Transverse colon (tissue), 4 donors: ENCODE data around the gene ERC2. TPM values are rescaled to one million over a fixed set of nuclear protein-coding genes. Genes with fewer than 3 reads are reported as not detected.

ENCODE experiments used
- DNase-seq: peaks from one replicate; pipeline ENCODE4 v3.0.0-alpha.2; 2019
- H3K27ac ChIP-seq, 4 donors: fragments of 200-600 bp; sonication (generic); 2 replicates each; pipeline ENCODE4 v1.5.1; 2016 to 2018; ENCODE audit warnings: inconsistent platforms in 4 of 4
- H3K27me3 ChIP-seq: fragments of 200-600 bp; sonication (generic); 2 replicates; pipeline ENCODE4 v1.5.1; 2017; ENCODE audit warnings: inconsistent platforms
- H3K36me3 ChIP-seq, 4 donors: fragments of 200-600 bp; sonication (generic); 2 replicates each; pipeline ENCODE4 v1.5.1; 2017 to 2019; ENCODE audit warnings: inconsistent platforms in 4 of 4
- H3K4me1 ChIP-seq, 4 donors: fragments of 200-600 bp; sonication (generic); 2 replicates each; pipeline ENCODE4 v1.5.1; 2017 to 2020; ENCODE audit warnings: inconsistent platforms in 4 of 4
- H3K4me3 ChIP-seq, 4 donors: fragments of 200-600 bp; sonication (generic); 1 replicate in 1 of 4; 2 replicates in 3 of 4; pipeline versions ENCODE4 v1.5.1 to v1.6.1; 2017 to 2019; ENCODE audit warnings: inconsistent platforms in 4 of 4
- H3K9me3 ChIP-seq, 2 donors: fragments of 200-600 bp; sonication (generic); 2 replicates each; pipeline ENCODE4 v1.5.1; 2017 to 2019; ENCODE audit warnings: inconsistent platforms in 2 of 2
- EP300 ChIP-seq: sonication (generic); formaldehyde crosslinking; IDR thresholded peaks from one replicate; pipeline ENCODE4 v1.6.1; 2017; ENCODE audit warnings: antibody characterized with exemption, low read depth
- POLR2A ChIP-seq: fragments of 450-650 bp; IDR thresholded peaks from one replicate; pipeline ENCODE4 v1.6.1; 2016; ENCODE audit warnings: antibody characterized with exemption, mild to moderate bottlenecking, moderate library complexity
- POLR2AphosphoS5 ChIP-seq, 3 donors: sonication (generic); formaldehyde crosslinking; IDR thresholded peaks; one replicate each; pipeline ENCODE4 v1.6.1; 2016; ENCODE audit warnings: antibody characterized with exemption in 3 of 3
- WGBS, 2 donors: methylation state at CpG; one replicate each; pipeline ENCODE4 v1.1.5; 2018; ENCODE audit warnings: low coverage in 1 of 2; 5-methylcytosine and 5-hydroxymethylcytosine counted together
- in situ Hi-C, 4 donors: fragments of 200-750 bp; cut with MboI; loops; one replicate each; pipeline versions ENCODE4 v1.15.0 to v1.15.1; 2017; ENCODE audit warnings: low sequenced_read_pairs in 3 of 4, low pct_ligation_motif_present in 1 of 4, low pct_unique_long_range_greater_than_20kb in 1 of 4
- intact Hi-C: fragments of 100-400 bp; cut with DNase I; formaldehyde crosslinking; loops from one replicate; pipeline ENCODE4 v1.15.1; 2023; ENCODE audit warnings: low total_unique reads
- total RNA-seq, 4 donors: library from RNA; depleted of rRNA; stranded (reverse); fragments of >200 nt; gene quantifications; one replicate each; pipeline ENCODE4 v1.1.0, GENCODE V29; 2016
- TF ChIP-seq, protein P1 (sequence below), 5 experiments: fragments of 200-600 bp in 3 of 5; fragments of 450-650 bp in 2 of 5; sonication (generic) in 3 of 5; IDR thresholded peaks; 1 replicate in 2 of 5; 2 replicates in 3 of 5; pipeline ENCODE4 v1.5.1; 2016 to 2017; ENCODE audit warnings: antibody characterized with exemption in 5 of 5, inconsistent platforms in 3 of 5, mild to moderate bottlenecking in 2 of 5, moderate library complexity in 1 of 5

Gene ERC2
- total RNA-seq, 4 donors from 2014 or later, result 0.41 to 1.3 TPM; not detected in 2

- Histone ChIP-seq H3K27me3 (no peaks in the 10 kb centered on the region), H3K36me3 (no peaks in the 10 kb centered on the region), H3K4me1 (no peaks in the 10 kb centered on the region), H3K4me3 (no peak overlapping the region), H3K27ac (no peak overlapping the region), H3K9me3 (no peaks in the 10 kb centered on the region)
- TF ChIP-seq POLR2A (no peak), EP300 (no peak), POLR2AphosphoS5 (IDR thresholded peaks at IDR 0.05) (no peak)
- TF ChIP-seq, protein P1, sequence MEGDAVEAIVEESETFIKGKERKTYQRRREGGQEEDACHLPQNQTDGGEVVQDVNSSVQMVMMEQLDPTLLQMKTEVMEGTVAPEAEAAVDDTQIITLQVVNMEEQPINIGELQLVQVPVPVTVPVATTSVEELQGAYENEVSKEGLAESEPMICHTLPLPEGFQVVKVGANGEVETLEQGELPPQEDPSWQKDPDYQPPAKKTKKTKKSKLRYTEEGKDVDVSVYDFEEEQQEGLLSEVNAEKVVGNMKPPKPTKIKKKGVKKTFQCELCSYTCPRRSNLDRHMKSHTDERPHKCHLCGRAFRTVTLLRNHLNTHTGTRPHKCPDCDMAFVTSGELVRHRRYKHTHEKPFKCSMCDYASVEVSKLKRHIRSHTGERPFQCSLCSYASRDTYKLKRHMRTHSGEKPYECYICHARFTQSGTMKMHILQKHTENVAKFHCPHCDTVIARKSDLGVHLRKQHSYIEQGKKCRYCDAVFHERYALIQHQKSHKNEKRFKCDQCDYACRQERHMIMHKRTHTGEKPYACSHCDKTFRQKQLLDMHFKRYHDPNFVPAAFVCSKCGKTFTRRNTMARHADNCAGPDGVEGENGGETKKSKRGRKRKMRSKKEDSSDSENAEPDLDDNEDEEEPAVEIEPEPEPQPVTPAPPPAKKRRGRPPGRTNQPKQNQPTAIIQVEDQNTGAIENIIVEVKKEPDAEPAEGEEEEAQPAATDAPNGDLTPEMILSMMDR (IDR thresholded peaks at IDR 0.05), result no peak
- no peak for DNase-seq
- intact Hi-C loops, result no loop called here
- 75 to 88% methylated on average over 6 of the region's 6 CpGs for WGBS, 2 donors
- in situ Hi-C loops, result no loop called here
These were observed 649.3 kb downstream of the ERC2 start for GRCh38 chr3:55819005-55819404.

DNA sequence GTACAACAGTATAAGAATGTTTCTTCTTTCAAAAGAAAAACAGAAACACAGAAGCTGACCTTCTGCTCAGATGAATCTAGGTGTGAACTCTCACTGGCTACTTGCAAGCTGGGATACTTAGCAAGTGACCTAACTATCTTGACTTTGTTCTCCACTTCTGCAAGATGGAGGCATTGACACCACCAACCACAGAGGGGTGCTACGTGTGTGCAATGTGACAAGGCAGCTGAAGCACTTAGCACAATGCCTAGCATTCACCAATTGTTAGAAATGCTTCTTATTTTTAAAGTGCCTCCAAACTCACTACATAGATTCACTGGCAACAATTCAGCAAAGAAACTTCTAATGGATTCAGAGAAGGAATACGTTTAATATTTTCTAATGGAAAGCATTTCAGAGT, 649.8 kb downstream of the ERC2 start:
- Histone ChIP-seq H3K36me3 (no peaks in the 10 kb centered on the region), H3K4me1 (no peaks in the 10 kb centered on the region), H3K27me3 (no peaks in the 10 kb centered on the region), H3K27ac (no peak overlapping the region), H3K9me3 (no peaks in the 10 kb centered on the region), H3K4me3 (no peak overlapping the region)
- intact Hi-C loops (no loop called here), in situ Hi-C loops (no loop called here)
- TF ChIP-seq EP300 (no peak), POLR2A (no peak), POLR2AphosphoS5 (IDR thresholded peaks at IDR 0.05) (no peak)
- TF ChIP-seq, protein P1 (IDR thresholded peaks at IDR 0.05), result no peak
- 71 to 84% methylated on average over 2 of the region's 2 CpGs for WGBS, 2 donors
- no peak for DNase-seq

DNA sequence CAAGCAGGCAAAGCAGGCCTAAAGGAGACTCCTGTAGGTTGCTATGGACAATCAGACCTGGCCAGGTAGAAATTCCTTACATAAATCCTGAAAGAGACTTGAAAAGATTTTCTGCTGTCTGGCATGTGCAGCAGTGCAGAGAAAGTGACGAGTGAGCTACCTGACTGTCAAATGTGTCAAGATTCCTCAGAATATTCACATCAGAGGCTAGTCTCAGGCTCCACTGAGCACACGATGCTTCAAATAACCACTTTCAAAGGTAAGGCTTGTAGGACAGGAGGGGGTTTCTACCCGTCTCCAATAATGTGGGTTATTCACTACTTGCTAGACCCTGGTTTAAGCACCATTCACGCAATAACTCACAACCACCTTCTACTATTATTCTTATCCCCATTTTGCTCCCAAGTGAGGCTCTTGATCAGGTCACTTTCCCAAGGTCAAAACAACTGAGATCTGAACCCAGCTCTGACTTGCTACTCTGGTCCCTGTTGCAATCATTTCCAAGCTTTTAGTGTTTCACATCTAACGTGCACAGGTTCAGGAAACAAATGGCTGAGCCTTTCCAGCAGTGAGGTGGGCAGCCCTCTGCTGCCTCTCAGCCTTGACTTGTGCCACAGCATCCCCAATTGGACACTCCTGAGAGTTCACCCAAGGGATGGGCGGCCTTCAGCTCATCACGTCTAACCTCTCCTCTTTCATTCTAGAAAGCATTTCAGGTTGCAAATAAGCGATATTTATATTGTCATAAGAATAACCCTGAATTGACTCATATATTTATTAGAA, 651.3 kb downstream of the ERC2 start:
- no peaks in the 10 kb centered on the region for H3K9me3 ChIP-seq
- no peak overlapping the region for H3K27ac ChIP-seq
- intact Hi-C loops, result no loop called here
- H3K4me3 ChIP-seq, result no peak overlapping the region
- H3K4me1 ChIP-seq, result no peaks in the 10 kb centered on the region
- no peaks in the 10 kb centered on the region for H3K36me3 ChIP-seq
- no peaks in the 10 kb centered on the region for H3K27me3 ChIP-seq
- TF ChIP-seq POLR2AphosphoS5 (IDR thresholded peaks at IDR 0.05), result no peak
- TF ChIP-seq, protein P1 (IDR thresholded peaks at IDR 0.05), result no peak
- no peak for TF ChIP-seq EP300
- no peak for TF ChIP-seq POLR2A
- WGBS, 2 donors, result 73 to 79% methylated on average over 5 to 8 of the region's 8 CpGs
- no peak for DNase-seq
- in situ Hi-C loops, result no loop called here

GRCh38 chr3:55815262-55815661, 653.0 kb downstream of the ERC2 start:
- Histone ChIP-seq H3K4me3 (no peak overlapping the region), H3K9me3 (no peaks in the 10 kb centered on the region), H3K27me3 (no peaks in the 10 kb centered on the region), H3K4me1 (no peaks in the 10 kb centered on the region), H3K27ac (no peak overlapping the region), H3K36me3 (no peaks in the 10 kb centered on the region)
- intact Hi-C loops (no loop called here), in situ Hi-C loops (no loop called here)
- 79 to 92% methylated on average over 6 of the region's 6 CpGs for WGBS, 2 donors
- DNase-seq, result no peak
- TF ChIP-seq EP300 (no peak), POLR2AphosphoS5 (IDR thresholded peaks at IDR 0.05) (no peak), POLR2A (no peak)
- TF ChIP-seq, protein P1 (IDR thresholded peaks at IDR 0.05), result no peak
